Loucy (cell line): ENCODE measurements around the gene USF2.

Experiments used
- H2AFZ ChIP-seq: fragments of 200-600 bp; sonication (generic); 2 replicates; pipeline ENCODE4 v1.6.0; 2016; ENCODE audit warnings: antibody characterized with exemption, mild to moderate bottlenecking, low read length, moderate library complexity
- H3F3A ChIP-seq: fragments of 200-600 bp; 2 replicates; pipeline ENCODE4 v1.6.0; 2016; ENCODE audit warnings: antibody characterized with exemption, low read depth, mild to moderate bottlenecking
- H3K27me3 ChIP-seq: fragments of 200-600 bp; sonication (generic); 2 replicates; pipeline ENCODE4 v1.6.1; 2014; ENCODE audit warnings: low read length, mild to moderate bottlenecking; ENCODE audit not compliant: insufficient read depth, poor library complexity, severe bottlenecking
- H3K36me3 ChIP-seq: fragments of 200-600 bp; sonication (generic); 2 replicates; pipeline ENCODE4 v1.6.1; 2016; ENCODE audit warnings: low read length; ENCODE audit not compliant: insufficient read depth
- H3K4me1 ChIP-seq: fragments of 200-600 bp; sonication (generic); 2 replicates; pipeline ENCODE4 v1.5.1; 2014; ENCODE audit warnings: low read length, mild to moderate bottlenecking; ENCODE audit not compliant: insufficient read depth, poor library complexity, severe bottlenecking
- H3K4me2 ChIP-seq: fragments of 200-600 bp; sonication (generic); 2 replicates; pipeline ENCODE4 v1.6.0; 2014; ENCODE audit warnings: antibody characterized with exemption, low read length, low read depth, mild to moderate bottlenecking; ENCODE audit not compliant: poor library complexity, severe bottlenecking
- H3K4me3 ChIP-seq: fragments of 200-600 bp; sonication (generic); 2 replicates; pipeline ENCODE4 v1.5.1; 2014; ENCODE audit warnings: low read length, mild to moderate bottlenecking, mixed read lengths; ENCODE audit not compliant: poor library complexity, severe bottlenecking
- H3K79me2 ChIP-seq: fragments of 200-600 bp; sonication (generic); 2 replicates; pipeline ENCODE4 v1.6.1; 2014; ENCODE audit warnings: low read length; ENCODE audit not compliant: insufficient read depth
- H3K9ac ChIP-seq: fragments of 200-600 bp; sonication (generic); 2 replicates; pipeline ENCODE4 v1.6.0; 2014; ENCODE audit warnings: mild to moderate bottlenecking, low read depth, low read length, moderate library complexity; ENCODE audit not compliant: poor library complexity, severe bottlenecking
- H3K9me2 ChIP-seq: fragments of 200-600 bp; sonication (generic); replicated peaks from 2 replicates; pipeline ENCODE4 v1.6.1; 2016; ENCODE audit warnings: low read depth, low read length, mixed read lengths
- H3K9me3 ChIP-seq: fragments of 200-600 bp; sonication (generic); 2 replicates; pipeline ENCODE4 v1.6.1; 2014; ENCODE audit warnings: mild to moderate bottlenecking, antibody characterized with exemption, low read length, low read depth; ENCODE audit not compliant: insufficient read depth
- H4K20me1 ChIP-seq: fragments of 200-600 bp; sonication (generic); 2 replicates; pipeline ENCODE4 v1.6.0; 2014; ENCODE audit warnings: antibody characterized with exemption, low read length, mild to moderate bottlenecking; ENCODE audit not compliant: insufficient read depth, poor library complexity, severe bottlenecking
- CTCF ChIP-seq: fragments of 200-600 bp; sonication (generic); conservative IDR thresholded peaks from 2 replicates; pipeline ENCODE4 v1.5.1; 2014; ENCODE audit warnings: mild to moderate bottlenecking, antibody characterized with exemption, low read length
- EZH2phosphoT487 ChIP-seq: fragments of 200-600 bp; IDR thresholded peaks from 2 replicates; pipeline ENCODE4 v1.6.1; 2018; ENCODE audit warnings: antibody characterized with exemption, mild to moderate bottlenecking, moderate library complexity, borderline replicate concordance

The USF2 gene

GRCh38 chr19:35251456-35251855 is 17.3 kb upstream of the USF2 start:
- Histone ChIP-seq H2AFZ (no peak overlapping the region), H3K27me3 (no peaks in the 10 kb centered on the region), H3K4me1 (no peaks in the 10 kb centered on the region), H3K36me3 (no peaks in the 10 kb centered on the region), H3K4me3 (no peak overlapping the region), H3K79me2 (no peaks in the 10 kb centered on the region), H3K9me2 (no peaks in the 10 kb centered on the region), H3K9me3 (no peaks in the 10 kb centered on the region), H3F3A (no peaks in the 10 kb centered on the region), H3K9ac (no peak overlapping the region), H4K20me1 (no peaks in the 10 kb centered on the region), H3K4me2 (no peak overlapping the region)
- TF ChIP-seq EZH2phosphoT487: no peak
- TF ChIP-seq CTCF: no peak

DNA sequence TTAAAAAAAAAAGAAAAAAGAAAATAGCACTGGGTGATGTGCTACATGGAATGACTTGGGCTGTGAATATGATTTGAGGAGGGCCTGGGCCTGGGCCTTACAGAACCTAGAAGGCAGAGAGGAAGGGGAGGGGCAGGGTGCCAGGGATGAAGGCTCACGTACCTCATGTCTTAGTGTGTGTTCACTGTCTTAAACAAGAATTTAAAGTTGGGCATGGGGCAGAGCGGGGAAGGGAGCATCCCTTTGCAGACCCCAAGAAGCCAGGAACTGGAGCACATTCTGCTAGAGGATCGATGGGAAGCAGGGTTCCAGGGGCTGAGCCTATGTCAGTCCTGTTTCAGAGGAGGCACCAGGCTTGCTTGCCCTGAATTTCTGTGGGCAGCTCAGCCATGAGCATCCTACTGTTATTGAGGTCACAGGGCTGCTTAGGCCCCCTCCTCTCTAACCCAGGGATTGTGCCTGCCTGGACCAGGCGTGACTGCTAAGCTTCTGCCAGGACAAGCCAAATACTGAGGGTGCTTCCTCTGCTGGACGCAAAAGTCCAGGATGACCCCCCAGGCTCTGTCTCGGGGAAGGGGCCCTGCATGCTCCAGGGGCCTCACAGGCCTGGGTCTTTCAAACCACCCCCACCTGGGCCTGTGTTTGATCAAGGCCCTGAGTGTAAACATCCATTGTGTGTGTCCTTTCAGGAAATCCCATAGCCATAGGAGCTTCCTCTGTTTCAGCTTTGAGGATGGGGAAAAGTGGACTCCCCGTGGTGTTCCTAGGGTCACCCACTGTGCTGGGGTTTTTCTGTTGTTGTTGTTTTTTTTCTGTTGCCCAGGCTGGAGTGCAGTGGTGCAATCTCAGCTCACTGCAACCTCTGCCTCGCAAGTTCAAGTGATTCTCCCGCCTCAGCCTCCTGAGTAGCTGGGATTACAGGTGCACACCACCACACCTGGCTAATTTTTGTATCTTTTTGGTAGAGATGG is 15.2 kb upstream of the USF2 start:
- Histone ChIP-seq H3K4me2 (no peak overlapping the region), H3F3A (no peaks in the 10 kb centered on the region), H3K27me3 (no peaks in the 10 kb centered on the region), H3K4me1 (peaks cover 10% of the 10 kb centered on the region), H3K36me3 (no peaks in the 10 kb centered on the region), H3K9me3 (no peaks in the 10 kb centered on the region), H3K9ac (no peak overlapping the region), H2AFZ (no peak overlapping the region), H4K20me1 (no peaks in the 10 kb centered on the region), H3K4me3 (no peak overlapping the region), H3K79me2 (no peaks in the 10 kb centered on the region), H3K9me2 (no peaks in the 10 kb centered on the region)
- TF ChIP-seq EZH2phosphoT487 (no peak), CTCF (no peak)

- H3K9ac ChIP-seq: no peak overlapping the region
- H4K20me1 ChIP-seq: no peaks in the 10 kb centered on the region
- H3F3A ChIP-seq: no peaks in the 10 kb centered on the region
- H2AFZ ChIP-seq: no peak overlapping the region
- H3K36me3 ChIP-seq: no peaks in the 10 kb centered on the region
- peaks cover 10% of the 10 kb centered on the region for H3K4me1 ChIP-seq
- TF ChIP-seq EZH2phosphoT487: no peak
- no peak for TF ChIP-seq CTCF
- no peaks in the 10 kb centered on the region for H3K9me2 ChIP-seq
- no peak overlapping the region for H3K4me3 ChIP-seq
- H3K27me3 ChIP-seq: no peaks in the 10 kb centered on the region
- H3K79me2 ChIP-seq: no peaks in the 10 kb centered on the region
- no peak overlapping the region for H3K4me2 ChIP-seq
- no peaks in the 10 kb centered on the region for H3K9me3 ChIP-seq
These were observed 14.1 kb upstream of the USF2 start for GRCh38 chr19:35254341-35255297.
